HepG2 (cell line): ENCODE results near the gene RPRML. TPM values are rescaled to one million over a fixed set of nuclear protein-coding genes. Genes with fewer than 3 reads are reported as not detected.
A peak's percentile ranks its signal among the peaks of the same experiment; 100 is the strongest.

Experiments
- BRCA1 ChIP-seq: sonication (generic); formaldehyde crosslinking; IDR thresholded peaks from 2 replicates; pipeline ENCODE4 v1.4.0; 2020; ENCODE audit warnings: missing genetic modification reagents
- CBX5 ChIP-seq: sonication (generic); formaldehyde crosslinking; IDR thresholded peaks from 2 replicates; pipeline ENCODE4 v1.4.0; 2020; ENCODE audit warnings: missing genetic modification reagents, borderline replicate concordance
- CHD4 ChIP-seq: fragments of 200-600 bp; sonication (generic); IDR thresholded peaks from 2 replicates; pipeline ENCODE4 v1.7.0; 2017; ENCODE audit warnings: mild to moderate bottlenecking, low read length, borderline replicate concordance
- DNMT3B ChIP-seq: conservative IDR thresholded peaks from 2 replicates; pipeline ENCODE4 v1.6.1; 2016; ENCODE audit warnings: missing biosample characterization, control low read depth
- HDAC1 ChIP-seq: sonication (generic); formaldehyde crosslinking; IDR thresholded peaks from 2 replicates; pipeline ENCODE4 v1.5.1; 2020; ENCODE audit warnings: mild to moderate bottlenecking, missing genetic modification reagents
- HNRNPUL1 ChIP-seq: fragments of 200-400 bp; formaldehyde crosslinking; IDR thresholded peaks from 2 replicates; pipeline ENCODE4 v1.6.1; 2017; ENCODE audit warnings: low read depth, mild to moderate bottlenecking, low read length, moderate library complexity
- MAF1 ChIP-seq: sonication (generic); formaldehyde crosslinking; IDR thresholded peaks from 2 replicates; pipeline ENCODE4 v1.5.0; 2020; ENCODE audit warnings: missing genetic modification reagents, borderline replicate concordance
- NFKB2 ChIP-seq: sonication (generic); formaldehyde crosslinking; IDR thresholded peaks from 2 replicates; pipeline ENCODE4 v1.4.0; 2020; ENCODE audit warnings: missing genetic modification reagents, borderline replicate concordance
- NR3C1 ChIP-seq: sonication (generic); formaldehyde crosslinking; IDR thresholded peaks from 2 replicates; pipeline ENCODE4 v1.4.0; 2020; ENCODE audit warnings: missing genetic modification reagents
- ZBTB42 ChIP-seq: sonication (generic); formaldehyde crosslinking; IDR thresholded peaks from 2 replicates; pipeline ENCODE4 v1.5.0; 2020; ENCODE audit warnings: mild to moderate bottlenecking, missing genetic modification reagents
- ZBTB7A ChIP-seq: sonication (generic); formaldehyde crosslinking; IDR thresholded peaks from 2 replicates; pipeline ENCODE4 v1.8.0; 2022; ENCODE audit warnings: mild to moderate bottlenecking, missing genetic modification reagents
- ZBTB8A ChIP-seq: sonication (generic); formaldehyde crosslinking; IDR thresholded peaks from 2 replicates; pipeline ENCODE4 v1.4.0; 2020; ENCODE audit warnings: mild to moderate bottlenecking, low read depth, missing genetic modification reagents, borderline replicate concordance
- ZC3H4 ChIP-seq: sonication (generic); formaldehyde crosslinking; IDR thresholded peaks from 2 replicates; pipeline ENCODE4 v1.4.0; 2020; ENCODE audit warnings: missing genetic modification reagents, borderline replicate concordance
- ZFP36L1 ChIP-seq: sonication (generic); formaldehyde crosslinking; IDR thresholded peaks from 2 replicates; pipeline ENCODE4 v1.8.0; 2022; ENCODE audit warnings: mild to moderate bottlenecking, missing genetic modification reagents, moderate library complexity
- ZNF264 ChIP-seq: sonication (generic); formaldehyde crosslinking; IDR thresholded peaks from 2 replicates; pipeline ENCODE4 v1.4.0; 2020; ENCODE audit warnings: missing genetic modification reagents
- ZNF329 ChIP-seq: sonication (generic); formaldehyde crosslinking; IDR thresholded peaks from 2 replicates; pipeline ENCODE4 v1.9.0; 2021; ENCODE audit warnings: low read depth, mild to moderate bottlenecking, missing genetic modification reagents
- ZNF33B ChIP-seq: sonication (generic); formaldehyde crosslinking; IDR thresholded peaks from 2 replicates; pipeline ENCODE4 v1.5.1; 2020; ENCODE audit warnings: mild to moderate bottlenecking, missing genetic modification reagents
- ZNF577 ChIP-seq: sonication (generic); formaldehyde crosslinking; IDR thresholded peaks from 2 replicates; pipeline ENCODE4 v1.4.0; 2020; ENCODE audit warnings: mild to moderate bottlenecking, low read depth, missing genetic modification reagents, borderline replicate concordance
- ZNF792 ChIP-seq: IDR thresholded peaks from 2 replicates; pipeline ENCODE4 v1.6.1; 2016
- polyA plus RNA-seq, 8 experiments: library from polyadenylated mRNA; depleted of rRNA in 3 of 8; stranded (reverse) in 7 of 8; unstranded in 1 of 8; fragments of >200 nt; fragmentation: Illumina TruSeq in 4 of 8; extraction: Trizol in 4 of 8; gene quantifications; 2 replicates each; pipeline versions ENCODE4 v1.2.1 to v1.2.3, GENCODE V29; 2011 to 2016; ENCODE audit warnings: low read depth in 4 of 8, missing spikeins in 1 of 8, mixed read lengths in 1 of 8; ENCODE audit not compliant: insufficient read depth in 1 of 8
- total RNA-seq, 5 experiments: library from RNA; depleted of rRNA; stranded (reverse); fragments of >200 nt; fragmentation: Illumina TruSeq; extraction: Trizol; gene quantifications; 2 replicates each; pipeline ENCODE4 v1.2.3, GENCODE V29; 2016; ENCODE audit warnings: low read depth in 1 of 5
- TF ChIP-seq, protein P1 (sequence below): IDR thresholded peaks from 2 replicates; pipeline ENCODE4 v1.6.1; 2016; ENCODE audit warnings: missing compliant biosample characterization, missing genetic modification reagents, borderline replicate concordance
- TF ChIP-seq, protein P2 (sequence below): IDR thresholded peaks from 2 replicates; pipeline ENCODE4 v1.6.1; 2018; ENCODE audit warnings: missing genetic modification reagents, mild to moderate bottlenecking, missing compliant biosample characterization
- TF ChIP-seq, protein P3 (sequence below): sonication (generic); formaldehyde crosslinking; IDR thresholded peaks from 2 replicates; pipeline ENCODE4 v1.5.0; 2020; ENCODE audit warnings: mild to moderate bottlenecking, missing genetic modification reagents
- TF ChIP-seq, protein P4 (sequence below): sonication (generic); formaldehyde crosslinking; IDR thresholded peaks from 2 replicates; pipeline ENCODE4 v1.5.0; 2020; ENCODE audit warnings: mild to moderate bottlenecking, missing genetic modification reagents

RPRML gene
- total and polyA plus RNA-seq, 2 of the 13 experiments (the other 11 are each of a cell fraction or from before 2014, with no cell fraction given) = not detected

DNA sequence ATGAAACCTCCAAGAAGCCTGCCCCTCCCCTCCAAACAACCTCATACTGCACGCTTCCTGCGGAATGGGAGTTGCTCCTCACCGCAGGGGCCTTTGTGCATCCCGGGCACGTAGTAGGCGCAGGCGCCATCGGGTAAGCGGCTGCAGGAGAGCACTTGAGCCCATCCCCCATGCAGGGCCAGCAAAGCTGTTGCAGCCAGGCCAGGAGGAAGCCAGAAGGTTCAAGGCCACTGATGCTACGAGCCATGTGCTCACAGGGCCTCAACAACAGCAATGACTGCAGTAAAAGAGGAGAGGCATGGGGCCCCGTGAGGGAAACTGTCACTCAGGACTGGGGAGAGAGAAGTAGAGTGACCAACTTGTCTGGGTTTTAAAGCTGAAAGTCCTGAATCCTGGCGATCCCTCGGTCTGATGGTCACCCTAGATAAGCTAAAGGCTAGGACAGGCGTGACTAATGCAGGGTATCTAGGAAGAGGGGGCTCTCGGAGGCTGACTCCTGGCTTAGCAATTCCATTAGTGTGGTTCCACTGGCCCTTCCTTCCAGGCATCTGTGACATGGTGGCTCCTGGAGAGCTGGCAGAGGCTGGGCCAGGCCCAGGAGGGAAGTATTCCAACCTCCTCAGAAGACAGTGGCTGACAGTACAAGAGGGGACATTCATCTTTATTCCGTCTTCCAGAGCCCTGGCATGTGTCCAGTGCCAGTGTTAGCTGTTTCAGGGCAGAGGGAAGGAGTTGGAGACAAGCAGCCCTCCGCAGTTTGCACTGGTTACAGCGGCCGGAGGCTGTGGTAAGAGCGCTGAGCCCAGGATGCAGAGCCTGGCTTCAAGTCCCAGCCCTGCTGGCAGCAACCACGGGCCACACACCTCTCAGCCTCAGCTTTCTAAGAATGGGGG lies 35.3 kb downstream of the RPRML start (continued):
- TF ChIP-seq, protein P1, sequence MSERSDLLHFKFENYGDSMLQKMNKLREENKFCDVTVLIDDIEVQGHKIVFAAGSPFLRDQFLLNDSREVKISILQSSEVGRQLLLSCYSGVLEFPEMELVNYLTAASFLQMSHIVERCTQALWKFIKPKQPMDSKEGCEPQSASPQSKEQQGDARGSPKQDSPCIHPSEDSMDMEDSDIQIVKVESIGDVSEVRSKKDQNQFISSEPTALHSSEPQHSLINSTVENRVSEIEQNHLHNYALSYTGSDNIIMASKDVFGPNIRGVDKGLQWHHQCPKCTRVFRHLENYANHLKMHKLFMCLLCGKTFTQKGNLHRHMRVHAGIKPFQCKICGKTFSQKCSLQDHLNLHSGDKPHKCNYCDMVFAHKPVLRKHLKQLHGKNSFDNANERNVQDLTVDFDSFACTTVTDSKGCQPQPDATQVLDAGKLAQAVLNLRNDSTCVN = peak; percentile 82
- TF ChIP-seq NR3C1 (CRISPR knock-in tag) = no peak
- TF ChIP-seq ZFP36L1 (CRISPR knock-in tag) = peak; percentile 95
- no peak for TF ChIP-seq HNRNPUL1
- peak; percentile 98 for TF ChIP-seq ZNF264 (CRISPR knock-in tag)
- TF ChIP-seq BRCA1 = peak; percentile 97; the same call in 1 of the 2 replicates
- TF ChIP-seq, protein P2, sequence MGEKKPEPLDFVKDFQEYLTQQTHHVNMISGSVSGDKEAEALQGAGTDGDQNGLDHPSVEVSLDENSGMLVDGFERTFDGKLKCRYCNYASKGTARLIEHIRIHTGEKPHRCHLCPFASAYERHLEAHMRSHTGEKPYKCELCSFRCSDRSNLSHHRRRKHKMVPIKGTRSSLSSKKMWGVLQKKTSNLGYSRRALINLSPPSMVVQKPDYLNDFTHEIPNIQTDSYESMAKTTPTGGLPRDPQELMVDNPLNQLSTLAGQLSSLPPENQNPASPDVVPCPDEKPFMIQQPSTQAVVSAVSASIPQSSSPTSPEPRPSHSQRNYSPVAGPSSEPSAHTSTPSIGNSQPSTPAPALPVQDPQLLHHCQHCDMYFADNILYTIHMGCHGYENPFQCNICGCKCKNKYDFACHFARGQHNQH = peak; percentile 97; the same call in 1 of the 2 replicates
- no peak; the same call in 1 of the 2 replicates for TF ChIP-seq ZNF33B (CRISPR knock-in tag)
- TF ChIP-seq ZC3H4 (CRISPR knock-in tag) = peak; percentile 79; the same call in 1 of the 2 replicates
- peak; percentile 93; the same call in 1 of the 2 replicates for TF ChIP-seq CBX5 (CRISPR knock-in tag)
- TF ChIP-seq NFKB2 (CRISPR knock-in tag) = peak; percentile 88
- no peak; the same call in 1 of the 2 replicates for TF ChIP-seq DNMT3B
- TF ChIP-seq ZNF329 (CRISPR knock-in tag) = peak; percentile 39; the same call in 1 of the 2 replicates
- TF ChIP-seq HDAC1 (CRISPR knock-in tag) = peak; percentile 96
- TF ChIP-seq ZBTB42 (CRISPR knock-in tag) = no peak
- no peak for TF ChIP-seq ZBTB8A
- peak; percentile 92 for TF ChIP-seq ZBTB7A (CRISPR knock-in tag)
- TF ChIP-seq CHD4 = no peak
- TF ChIP-seq, protein P3, sequence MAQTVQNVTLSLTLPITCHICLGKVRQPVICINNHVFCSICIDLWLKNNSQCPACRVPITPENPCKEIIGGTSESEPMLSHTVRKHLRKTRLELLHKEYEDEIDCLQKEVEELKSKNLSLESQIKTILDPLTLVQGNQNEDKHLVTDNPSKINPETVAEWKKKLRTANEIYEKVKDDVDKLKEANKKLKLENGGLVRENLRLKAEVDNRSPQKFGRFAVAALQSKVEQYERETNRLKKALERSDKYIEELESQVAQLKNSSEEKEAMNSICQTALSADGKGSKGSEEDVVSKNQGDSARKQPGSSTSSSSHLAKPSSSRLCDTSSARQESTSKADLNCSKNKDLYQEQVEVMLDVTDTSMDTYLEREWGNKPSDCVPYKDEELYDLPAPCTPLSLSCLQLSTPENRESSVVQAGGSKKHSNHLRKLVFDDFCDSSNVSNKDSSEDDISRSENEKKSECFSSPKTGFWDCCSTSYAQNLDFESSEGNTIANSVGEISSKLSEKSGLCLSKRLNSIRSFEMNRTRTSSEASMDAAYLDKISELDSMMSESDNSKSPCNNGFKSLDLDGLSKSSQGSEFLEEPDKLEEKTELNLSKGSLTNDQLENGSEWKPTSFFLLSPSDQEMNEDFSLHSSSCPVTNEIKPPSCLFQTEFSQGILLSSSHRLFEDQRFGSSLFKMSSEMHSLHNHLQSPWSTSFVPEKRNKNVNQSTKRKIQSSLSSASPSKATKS (CRISPR knock-in tag) = no peak
- peak; percentile 67; the same call in 1 of the 2 replicates for TF ChIP-seq MAF1 (CRISPR knock-in tag)
- no peak for TF ChIP-seq ZNF577 (CRISPR knock-in tag)
- TF ChIP-seq, protein P4, sequence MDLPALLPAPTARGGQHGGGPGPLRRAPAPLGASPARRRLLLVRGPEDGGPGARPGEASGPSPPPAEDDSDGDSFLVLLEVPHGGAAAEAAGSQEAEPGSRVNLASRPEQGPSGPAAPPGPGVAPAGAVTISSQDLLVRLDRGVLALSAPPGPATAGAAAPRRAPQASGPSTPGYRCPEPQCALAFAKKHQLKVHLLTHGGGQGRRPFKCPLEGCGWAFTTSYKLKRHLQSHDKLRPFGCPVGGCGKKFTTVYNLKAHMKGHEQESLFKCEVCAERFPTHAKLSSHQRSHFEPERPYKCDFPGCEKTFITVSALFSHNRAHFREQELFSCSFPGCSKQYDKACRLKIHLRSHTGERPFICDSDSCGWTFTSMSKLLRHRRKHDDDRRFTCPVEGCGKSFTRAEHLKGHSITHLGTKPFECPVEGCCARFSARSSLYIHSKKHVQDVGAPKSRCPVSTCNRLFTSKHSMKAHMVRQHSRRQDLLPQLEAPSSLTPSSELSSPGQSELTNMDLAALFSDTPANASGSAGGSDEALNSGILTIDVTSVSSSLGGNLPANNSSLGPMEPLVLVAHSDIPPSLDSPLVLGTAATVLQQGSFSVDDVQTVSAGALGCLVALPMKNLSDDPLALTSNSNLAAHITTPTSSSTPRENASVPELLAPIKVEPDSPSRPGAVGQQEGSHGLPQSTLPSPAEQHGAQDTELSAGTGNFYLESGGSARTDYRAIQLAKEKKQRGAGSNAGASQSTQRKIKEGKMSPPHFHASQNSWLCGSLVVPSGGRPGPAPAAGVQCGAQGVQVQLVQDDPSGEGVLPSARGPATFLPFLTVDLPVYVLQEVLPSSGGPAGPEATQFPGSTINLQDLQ (CRISPR knock-in tag) = no peak
- TF ChIP-seq ZNF792 (CRISPR knock-in tag) = peak; percentile 91; the same call in 1 of the 2 replicates
